ENCODE data around the gene ZNF587.

DNA sequence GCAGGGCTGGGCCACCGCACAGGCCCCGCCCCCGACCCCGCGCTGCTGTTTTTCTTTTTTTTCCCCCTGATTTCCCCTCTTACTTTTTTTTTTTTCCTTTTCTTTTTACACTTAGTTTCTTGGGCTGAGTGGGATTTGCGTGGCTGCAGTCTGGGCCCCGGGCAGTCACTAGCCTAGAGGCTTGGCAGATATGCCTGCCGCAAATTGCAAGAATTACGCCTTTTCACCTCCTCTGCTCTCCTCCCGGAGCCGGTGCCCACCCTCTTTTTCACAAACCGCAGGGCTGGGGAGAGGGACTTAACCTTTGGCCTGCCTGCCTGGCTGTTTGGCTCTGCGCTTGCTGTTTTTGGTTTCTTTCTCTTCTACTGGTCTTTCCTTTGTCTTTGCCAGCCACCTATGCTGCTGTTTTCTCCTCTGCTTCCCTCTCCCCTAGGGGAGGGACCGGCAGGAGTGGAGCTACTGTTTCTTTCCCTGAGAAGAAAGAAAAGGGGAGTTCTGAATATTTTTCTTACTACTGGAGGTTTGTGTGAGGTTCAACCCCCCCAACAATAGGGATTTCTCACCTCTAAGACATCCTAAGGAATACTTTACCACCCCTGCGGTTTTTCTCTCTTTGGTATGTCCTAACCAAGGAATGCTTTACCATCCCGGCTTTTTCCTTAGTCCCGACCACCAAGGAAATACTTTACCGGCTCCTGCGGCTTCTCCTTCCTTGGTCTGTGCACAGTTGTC, 45.9 kb upstream of the ZNF587 start:
- TF ChIP-seq, protein P1, sequence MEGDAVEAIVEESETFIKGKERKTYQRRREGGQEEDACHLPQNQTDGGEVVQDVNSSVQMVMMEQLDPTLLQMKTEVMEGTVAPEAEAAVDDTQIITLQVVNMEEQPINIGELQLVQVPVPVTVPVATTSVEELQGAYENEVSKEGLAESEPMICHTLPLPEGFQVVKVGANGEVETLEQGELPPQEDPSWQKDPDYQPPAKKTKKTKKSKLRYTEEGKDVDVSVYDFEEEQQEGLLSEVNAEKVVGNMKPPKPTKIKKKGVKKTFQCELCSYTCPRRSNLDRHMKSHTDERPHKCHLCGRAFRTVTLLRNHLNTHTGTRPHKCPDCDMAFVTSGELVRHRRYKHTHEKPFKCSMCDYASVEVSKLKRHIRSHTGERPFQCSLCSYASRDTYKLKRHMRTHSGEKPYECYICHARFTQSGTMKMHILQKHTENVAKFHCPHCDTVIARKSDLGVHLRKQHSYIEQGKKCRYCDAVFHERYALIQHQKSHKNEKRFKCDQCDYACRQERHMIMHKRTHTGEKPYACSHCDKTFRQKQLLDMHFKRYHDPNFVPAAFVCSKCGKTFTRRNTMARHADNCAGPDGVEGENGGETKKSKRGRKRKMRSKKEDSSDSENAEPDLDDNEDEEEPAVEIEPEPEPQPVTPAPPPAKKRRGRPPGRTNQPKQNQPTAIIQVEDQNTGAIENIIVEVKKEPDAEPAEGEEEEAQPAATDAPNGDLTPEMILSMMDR (IDR thresholded peaks at IDR 0.05; ENCODE audit: poor library complexity) = no peak
- TF ChIP-seq EZH2 (IDR thresholded peaks at IDR 0.05; ENCODE audit: borderline replicate concordance) (no peak), EZH2phosphoT487 (IDR thresholded peaks at IDR 0.05; ENCODE audit: low read depth, severe bottlenecking, unreplicated experiment) (no peak)
